Islet of Langerhans (tissue), 1 donor: ENCODE results near the gene SPATA31D1.
"Not testable (repeated sequence)": the region's sequence is repeated elsewhere in the genome, so short reads cannot be mapped to it uniquely, and the experiment has no call there.

Experiments
- FAIRE-seq: peaks from one replicate; lab custom pipeline; 2011; peaks lifted over from hg19 to GRCh38; lab: Jason Lieb, UNC

The SPATA31D1 gene

DNA sequence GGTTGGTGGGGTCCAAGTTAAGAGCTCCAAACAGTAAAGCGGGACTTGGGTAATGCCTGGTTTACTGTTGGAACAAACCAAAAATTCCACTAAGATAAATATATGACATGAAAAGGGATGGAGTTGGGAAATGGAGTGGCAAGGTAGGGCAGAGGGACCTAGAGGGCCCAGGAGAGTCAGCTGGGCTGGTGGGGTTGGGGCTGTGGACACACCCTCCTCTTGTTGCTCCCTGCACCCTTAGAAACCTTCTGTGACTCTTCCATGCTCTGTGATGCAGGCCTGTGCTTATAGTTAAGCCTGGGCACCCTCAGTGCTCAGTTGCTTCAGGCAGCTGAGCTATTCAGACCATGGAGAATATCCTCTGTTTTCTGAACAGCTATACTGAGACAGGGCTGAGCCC is at the start of gene SPATA31D1:
TSS of gene SPATA31D1 (plus strand) at position 301 of the 400 bp plus-strand sequence. CDS start at position 348, 47 bp downstream.
- not testable (repeated sequence) for FAIRE-seq

DNA sequence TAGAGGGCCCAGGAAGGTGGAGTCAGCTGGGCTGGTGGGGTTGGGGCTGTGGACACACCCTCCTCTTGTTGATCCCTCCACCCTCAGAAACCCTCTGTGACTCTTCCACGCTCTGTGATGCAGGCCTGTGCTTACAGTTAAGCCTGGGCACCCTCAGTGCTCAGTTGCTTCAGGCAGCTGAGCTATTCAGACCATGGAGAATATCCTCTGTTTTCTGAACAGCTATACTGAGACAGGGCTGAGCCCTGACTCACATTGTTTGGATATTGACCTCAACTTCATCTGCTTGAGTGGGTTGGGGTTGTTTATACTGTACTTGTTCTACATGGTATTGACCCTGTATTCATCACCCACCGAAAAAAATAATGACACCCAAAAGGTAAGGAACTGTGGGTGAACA is 45.2 kb upstream of the SPATA31D1 start, which contains the start of gene SPATA31D3:
TSS of gene SPATA31D3 (plus strand) at position 108 of the 400 bp plus-strand sequence. CDS start at position 194, 86 bp downstream.
- FAIRE-seq = not testable (repeated sequence)

DNA sequence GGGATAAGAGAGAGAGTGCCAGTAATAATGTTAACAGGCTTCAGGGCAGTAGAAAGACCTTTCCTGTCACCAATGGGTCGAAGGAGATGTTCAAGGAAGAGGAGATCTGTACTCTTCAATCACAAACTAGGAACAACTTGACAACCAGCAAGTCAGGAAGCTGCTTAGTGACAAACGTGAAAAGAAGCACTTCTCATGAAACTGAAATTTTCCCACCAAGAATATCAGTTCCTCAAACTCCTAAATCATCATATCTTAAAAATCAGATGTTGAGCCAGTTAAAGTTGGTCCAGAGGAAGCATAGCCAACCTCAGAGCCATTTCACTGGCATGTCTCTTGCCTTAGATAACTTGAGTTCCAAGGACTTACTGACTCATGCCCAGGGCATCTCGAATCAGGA is 39.9 kb upstream of the SPATA31D1 start:
- not testable (repeated sequence) for FAIRE-seq

DNA sequence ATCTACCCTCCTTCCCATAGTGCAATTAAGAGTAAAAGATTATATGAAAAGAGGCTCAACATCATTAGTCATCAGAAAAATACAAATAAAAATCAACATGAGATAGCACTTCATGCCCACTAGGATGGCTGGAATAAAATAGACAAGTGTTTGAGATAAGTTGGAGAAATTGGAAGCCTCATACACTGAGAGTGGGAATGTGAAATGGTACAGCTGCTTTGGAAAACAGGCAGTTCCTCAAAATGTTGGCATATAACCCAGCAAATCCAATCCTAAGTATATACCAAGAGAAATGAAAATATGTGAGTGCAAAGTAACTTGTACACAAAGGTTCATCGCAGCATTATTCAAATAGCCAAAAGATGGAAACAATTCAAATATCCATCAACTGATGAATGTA is 35.5 kb upstream of the SPATA31D1 start:
- FAIRE-seq = no peak

DNA sequence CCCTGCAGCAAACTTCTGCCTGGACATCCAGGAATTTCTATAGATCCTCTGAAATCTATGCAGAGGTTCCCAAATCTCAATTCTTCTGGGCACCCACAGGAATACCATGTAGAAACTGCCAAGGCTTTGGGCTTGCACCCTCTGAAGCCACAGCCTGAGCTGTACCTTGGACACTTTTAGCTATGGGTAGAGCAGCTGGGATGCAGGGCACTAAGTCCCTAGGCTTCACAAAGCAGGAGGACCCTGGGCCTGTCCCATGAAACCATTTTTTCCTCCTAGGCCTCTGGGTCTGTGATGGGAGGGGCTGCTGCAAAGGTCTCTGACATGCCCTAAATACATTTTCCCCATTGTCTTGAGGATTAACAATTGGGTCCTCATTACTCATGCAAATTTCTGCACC is 32.9 kb upstream of the SPATA31D1 start:
- FAIRE-seq = no peak

DNA sequence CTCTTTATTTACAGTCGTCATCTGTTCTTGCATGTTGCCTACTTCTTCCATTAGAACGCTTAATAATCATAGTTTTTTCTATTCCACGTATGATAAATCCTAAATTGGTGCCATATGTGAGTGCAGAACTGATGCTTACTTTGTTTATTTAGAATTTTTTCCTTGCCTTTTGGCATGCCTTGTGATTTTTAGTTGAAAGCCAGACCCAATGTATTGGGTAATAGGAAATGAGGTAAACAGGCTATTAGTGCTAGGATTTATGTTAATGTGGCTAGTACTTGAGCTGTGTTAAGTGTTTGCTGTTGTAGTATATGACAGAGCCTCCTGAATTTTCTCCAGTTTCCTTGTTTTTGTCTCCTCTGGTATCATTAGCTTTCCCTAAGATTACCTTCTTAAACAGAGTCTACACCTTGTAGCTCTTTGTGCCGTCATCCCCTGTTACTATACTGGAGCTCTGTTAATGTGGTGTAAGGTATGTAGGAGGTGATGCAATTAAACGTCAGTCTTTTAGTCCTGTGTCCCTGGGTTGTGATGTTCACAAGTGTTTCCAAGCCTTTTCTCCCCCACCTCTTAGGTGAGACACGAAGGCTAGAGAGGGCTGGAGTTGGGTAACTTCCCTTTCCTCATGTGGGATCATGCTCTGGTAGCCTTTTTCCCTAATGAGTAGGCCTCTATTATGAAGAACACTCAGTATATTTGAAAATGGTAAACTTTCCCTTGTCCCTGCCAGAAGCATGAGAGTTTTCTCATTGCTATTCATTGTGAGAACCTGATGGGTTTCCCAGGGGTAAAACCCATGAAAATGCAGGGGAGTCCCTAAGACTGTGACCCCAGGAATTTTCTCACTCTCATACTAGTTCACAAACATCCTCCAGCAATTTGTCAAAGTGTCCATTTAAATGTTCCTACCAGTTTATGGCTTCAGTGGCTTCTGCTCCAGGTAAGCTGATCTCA is 24.1 kb upstream of the SPATA31D1 start:
- no peak for FAIRE-seq

DNA sequence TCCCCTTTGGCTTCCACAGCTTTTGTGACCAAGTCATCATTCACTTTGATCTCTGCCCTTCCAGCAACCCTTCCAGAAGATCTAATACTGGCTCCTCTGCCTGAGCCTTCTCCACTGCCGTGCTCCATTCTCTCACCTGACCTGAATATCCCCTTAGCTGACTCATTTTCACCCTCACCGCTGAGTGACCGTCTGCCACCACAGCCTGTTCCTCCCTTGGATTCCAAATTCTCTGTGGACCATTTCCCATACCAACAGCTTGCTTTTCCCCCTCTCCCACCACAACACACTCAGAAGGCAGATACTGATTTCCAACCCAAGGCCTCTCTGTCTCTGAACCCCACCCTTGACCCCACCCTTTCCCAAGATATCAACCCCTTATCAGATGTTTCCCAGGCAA is 20.5 kb upstream of the SPATA31D1 start:
- FAIRE-seq = no peak

DNA sequence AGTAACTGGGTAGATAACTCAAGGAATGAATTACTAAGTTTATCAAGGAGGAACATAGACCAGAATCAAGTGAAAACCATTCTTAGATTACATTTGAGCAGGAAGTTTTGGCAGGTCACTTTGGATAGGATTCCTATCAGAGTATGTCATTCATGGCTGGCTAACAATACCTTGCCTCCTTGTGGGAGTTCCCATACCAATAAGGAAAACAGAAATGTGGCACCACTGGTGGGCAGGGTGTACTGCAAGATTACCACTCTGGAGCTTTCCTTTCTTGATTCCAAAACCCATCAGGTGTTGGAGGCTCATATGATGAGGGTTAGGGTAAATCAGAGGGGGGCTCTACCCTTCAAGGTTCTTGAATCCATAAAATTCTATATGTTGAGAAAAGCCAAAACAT is 18.6 kb upstream of the SPATA31D1 start:
- FAIRE-seq = no peak

DNA sequence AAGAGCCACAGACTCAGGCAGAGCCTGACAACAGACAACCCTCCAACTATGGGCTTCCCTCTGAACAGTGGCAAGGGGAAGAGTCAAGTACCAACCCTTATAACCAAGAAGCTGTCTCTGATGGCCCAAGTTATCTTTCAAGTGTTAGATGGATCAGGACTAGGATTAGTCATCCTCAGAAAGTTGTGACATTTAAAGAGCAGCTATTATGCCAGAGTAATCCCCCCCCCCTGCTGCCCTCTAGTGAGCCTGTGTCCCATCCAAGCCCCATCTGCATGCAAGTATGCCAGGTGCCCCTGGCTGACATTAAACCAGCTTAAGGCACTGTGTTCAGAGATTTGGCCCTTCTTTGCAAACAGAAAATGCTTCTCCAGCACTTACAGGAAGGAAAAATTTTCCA is 16.8 kb upstream of the SPATA31D1 start:
- FAIRE-seq = no peak

DNA sequence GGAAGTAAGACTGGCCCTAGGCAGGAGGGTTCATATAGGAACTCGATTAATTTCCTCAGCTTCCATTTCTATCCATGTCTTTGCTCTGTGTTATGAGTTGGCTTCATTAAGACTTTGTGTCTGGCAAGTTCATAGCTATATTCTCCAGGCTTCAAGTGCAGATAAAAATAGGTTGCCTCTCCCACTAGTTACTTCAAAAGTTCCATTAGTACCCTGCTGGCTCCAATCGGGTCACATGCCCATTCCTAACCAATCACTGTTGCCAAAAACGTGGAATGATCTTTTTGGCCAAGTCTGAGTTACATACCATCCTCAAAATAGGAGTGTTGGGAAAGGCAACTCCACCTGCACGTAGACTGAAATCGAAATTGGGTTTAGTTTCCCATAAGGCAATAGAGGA is 13.8 kb upstream of the SPATA31D1 start:
- FAIRE-seq = no peak

DNA sequence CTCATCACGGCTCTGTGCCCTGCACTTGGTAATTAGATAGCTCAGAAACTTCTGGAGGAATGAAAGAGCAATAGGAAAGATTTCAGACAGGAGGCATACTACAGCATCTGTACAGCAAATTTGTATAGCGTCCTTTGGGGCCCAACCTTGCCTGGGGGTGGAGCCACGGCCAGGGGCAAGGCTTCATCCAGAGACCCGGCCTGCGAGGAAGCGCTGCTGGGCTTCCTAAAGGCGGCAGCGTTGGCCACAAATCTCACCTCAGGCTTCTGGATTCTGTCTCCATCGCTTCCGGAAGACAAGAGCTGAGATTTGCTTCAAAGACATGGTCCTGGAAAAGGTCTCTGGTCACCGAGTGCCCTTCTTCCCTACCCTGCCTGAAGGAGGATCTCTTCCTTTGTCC is 12.2 kb upstream of the SPATA31D1 start:
- no peak for FAIRE-seq

DNA sequence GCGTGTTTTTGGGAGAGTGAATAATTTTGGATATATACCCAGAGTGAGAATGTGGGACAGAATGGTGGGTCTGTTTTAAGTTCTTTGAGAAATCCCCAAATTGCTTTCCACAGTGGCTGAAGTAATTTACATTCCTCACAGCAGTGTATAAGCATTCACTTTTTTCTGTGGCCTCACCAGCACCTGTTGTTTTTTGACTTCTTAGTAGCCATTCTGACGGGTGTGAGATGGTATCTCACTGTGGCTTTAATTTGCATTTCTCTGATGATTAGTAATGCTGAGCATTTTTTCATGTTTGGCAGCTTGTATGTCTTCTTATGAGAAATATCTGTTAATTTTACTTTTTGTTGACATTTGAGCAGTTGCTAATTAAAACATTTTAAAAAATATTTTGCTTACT is 9.4 kb upstream of the SPATA31D1 start:
- FAIRE-seq = no peak

DNA sequence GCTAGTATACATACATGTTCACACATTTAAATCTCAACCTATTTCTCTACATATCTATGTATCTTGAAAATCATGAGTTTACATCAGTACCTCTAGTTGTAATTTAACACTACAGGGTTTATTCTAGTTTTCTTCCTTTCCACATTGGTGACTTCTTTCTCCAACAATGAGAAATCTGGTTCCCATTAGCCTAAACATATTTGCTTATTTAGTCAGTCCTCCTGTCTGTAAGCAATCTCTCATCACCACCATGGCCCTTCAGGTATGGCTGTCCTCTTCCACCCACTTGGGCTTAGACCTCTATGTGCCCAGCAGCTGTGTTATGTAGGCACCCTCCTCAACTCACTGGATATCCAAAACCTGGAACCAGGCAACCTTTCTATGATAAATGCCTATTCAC is 8.0 kb upstream of the SPATA31D1 start:
- FAIRE-seq = no peak

DNA sequence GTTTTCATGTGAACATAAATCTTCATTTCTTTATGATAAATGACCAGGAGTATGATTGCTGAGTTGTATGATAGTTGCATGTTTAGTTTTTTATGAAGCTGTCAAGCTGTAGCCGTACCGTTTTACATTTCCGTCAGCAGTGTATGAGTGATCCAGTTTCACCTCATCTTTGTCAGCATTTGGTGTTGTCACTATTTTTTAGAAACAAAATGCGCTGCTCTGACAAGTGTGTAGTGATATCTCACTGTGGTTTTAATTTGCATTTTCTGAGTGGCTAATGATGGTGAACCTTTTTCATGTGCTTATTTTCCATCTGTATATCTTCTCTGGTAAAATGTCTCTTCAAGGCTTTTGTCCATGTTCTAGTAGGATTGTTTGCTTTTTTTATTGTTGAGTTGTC is 6.7 kb upstream of the SPATA31D1 start:
- no peak for FAIRE-seq

DNA sequence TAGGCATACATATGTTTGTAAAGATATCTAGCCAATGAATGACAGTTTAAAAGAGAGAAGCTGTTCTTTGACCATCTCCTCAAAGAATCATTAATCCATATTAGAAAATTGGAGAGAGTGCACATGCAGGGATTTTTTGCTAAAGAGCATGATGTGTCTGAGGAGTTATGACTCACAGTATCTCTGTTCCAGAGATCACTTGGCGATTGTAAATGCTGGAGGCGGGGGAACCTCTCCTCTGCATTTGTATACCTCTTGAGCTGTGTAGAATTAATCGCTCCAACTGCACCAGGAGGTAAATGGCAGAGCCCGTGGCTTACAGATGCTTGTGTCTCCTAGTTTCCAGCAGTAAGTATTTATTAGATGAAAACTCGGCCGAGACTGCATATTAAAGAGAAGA is 3.6 kb upstream of the SPATA31D1 start:
- no peak for FAIRE-seq

DNA sequence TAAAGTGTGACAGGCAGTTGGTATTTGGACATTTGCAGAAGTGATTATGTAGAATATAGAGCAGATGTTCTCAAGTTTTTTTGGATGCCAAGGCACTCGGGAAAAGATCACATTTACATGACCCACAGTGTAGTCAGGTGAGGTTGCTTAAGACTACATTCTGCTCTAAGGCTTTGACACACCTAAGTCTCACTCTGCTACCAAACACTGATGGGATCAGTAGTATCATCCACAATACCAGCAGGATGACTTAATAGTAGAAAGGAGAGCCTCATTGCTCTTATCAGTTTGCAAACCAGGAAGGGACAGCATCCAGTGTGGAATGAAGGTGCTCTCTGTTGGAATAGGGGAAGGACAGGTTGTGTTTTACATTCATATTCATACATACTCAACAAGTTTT is 2.5 kb upstream of the SPATA31D1 start:
- FAIRE-seq = no peak

DNA sequence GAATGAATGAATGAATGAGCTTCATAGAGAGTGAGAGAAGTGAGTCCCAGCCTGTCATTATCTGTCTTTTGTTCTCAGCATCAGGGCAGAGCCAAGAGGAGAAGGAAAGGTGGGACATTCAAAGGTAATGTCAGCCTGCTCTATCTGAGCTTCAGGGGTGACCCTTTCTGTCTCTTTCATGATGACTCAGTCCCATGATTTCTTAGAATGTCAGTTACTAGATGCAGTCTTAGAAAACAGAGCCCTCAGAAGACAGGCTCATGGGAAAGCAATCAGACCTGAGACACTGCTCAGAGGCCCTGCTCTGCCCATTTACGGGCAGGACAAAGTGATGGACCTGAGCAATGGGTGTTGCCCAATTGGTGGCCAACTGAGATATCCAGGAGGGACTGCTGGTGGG is 1.1 kb downstream of the SPATA31D1 start:
- no peak for FAIRE-seq

DNA sequence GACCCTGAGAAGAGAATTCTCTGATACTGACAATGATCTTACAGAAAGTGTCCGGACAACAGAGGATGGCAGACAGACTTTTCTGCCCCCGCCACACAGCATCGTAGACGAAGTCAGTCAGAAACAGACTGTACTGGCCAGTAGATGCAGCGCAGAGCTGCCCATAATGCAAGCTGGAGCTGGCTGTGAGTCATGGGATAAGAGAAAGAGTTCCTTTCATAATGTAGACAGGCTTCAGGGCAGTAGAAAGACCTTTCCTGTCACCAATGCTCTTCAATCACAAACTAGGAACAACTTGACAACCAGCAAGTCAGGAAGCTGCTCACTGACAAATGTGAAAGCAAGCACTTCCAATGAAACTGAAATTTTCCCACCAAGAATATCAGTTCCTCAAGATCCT is 5.1 kb downstream of the SPATA31D1 start:
- no peak for FAIRE-seq

DNA sequence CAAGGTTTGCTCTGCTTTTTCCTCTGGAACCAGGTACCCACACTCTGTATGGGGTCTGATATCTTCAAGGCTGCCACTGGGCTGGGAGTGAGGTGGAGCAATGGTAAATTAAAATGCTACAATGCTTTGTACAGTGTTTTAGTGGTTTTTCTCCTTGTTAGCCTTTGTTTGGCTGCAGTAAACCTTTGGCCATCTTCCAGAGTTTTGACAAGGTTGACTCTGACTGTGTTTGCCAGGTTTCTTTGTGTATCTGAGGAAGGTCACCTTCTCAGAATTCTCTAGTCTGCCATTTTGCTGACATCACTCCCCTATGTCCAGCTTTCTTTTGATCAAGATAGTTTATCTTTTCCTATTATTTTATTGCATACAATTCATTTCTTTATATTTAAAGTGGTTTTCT is 11.2 kb downstream of the SPATA31D1 start:
- FAIRE-seq = no peak

DNA sequence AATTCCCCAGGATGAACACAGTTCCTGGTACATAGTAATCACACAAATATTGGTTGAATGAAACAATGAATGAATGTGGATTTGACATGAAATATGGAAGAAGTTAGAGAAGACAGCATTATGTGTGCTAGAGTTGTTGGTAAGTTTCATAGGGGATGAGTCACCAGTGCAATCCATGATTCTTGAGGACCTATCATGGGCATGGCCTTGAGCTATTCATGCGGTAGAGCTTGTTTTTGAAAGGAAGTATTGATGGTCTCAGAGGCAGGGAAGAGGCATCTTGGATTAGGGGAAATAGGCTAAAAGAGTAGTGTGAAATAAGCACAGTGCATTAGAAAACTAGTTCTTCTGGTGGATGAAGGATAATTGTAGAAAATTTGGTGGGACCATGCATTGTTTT is 22.1 kb downstream of the SPATA31D1 start:
- FAIRE-seq = no peak

DNA sequence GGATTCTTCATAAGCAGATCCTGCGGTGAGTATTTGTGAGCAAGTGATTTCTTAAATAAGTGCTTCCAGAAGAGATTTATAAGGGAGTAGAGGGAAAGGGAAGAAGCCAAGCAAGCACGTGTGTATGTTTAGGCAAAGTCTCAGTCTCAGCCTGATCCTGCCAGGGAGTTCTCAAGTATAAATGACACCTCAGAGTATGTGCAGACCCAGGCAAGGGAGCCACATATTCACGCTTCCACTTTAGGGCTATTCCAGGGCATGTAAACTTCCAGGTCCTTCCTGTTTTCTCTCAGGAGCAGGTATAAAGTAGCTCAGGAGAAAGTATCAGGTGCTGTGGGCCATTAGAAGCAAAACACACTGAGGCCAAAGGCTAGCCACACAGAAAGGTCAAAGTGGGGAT is 22.6 kb downstream of the SPATA31D1 start:
- FAIRE-seq = no peak

DNA sequence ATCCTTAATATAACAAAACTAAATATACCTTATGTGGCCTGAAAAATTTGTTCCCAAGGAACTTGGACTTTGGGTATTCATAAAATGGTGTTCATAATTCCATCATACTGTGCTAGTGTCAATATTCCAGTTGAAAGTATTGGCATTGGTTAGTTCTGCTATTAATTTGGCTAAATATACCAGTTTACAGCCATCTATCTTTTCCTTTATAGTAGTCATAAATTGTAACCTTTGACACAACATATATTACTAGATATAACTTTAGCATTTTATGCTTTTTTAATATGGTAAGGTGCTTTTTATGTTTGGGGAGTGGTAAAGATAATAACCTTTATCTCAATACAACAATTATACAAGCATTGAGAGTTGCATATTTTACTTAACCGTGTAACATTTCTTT is 23.7 kb downstream of the SPATA31D1 start:
- FAIRE-seq = no peak

DNA sequence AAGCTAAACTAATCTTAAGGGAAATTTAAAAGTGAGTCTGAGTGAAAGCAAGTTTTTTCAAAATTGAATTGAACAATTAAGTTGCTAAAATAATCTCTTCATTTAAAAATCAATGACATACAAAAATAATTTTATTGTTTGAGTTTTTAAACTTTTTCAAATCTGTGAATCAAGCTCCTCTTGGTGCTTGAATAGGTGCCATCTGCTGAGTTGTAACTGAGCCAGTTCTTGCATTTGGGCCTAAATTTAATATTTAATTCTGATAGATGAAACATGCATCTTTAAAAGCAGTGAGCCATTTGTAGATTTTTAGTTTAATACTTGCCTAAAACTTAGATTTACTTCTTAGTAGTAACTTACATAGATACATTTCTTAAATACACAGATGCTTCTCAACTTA is 31.8 kb downstream of the SPATA31D1 start:
- FAIRE-seq = peak; percentile 84

DNA sequence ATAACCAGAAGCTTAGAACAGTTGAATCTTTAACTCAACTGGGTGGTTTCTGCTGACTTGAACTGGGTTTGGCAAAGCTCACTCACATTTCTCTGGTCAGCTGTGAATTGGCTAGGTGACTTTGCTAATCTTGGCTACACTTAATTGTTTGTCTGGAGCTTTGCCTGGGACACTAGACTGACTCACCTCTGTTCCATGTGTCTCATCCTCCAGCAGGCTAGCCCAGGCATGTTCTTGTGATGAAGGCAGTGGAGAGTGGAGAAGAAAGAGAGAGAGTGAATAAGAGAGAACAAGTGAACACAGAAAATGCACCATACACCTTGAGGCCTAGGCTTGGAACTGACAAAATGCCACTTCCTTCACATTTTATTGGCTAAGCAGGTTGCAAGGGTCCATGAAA is 32.6 kb downstream of the SPATA31D1 start:
- no peak for FAIRE-seq
